Testis (tissue), 3 donors: ENCODE data around the gene CDIPT. TPM values are rescaled to one million over a fixed set of nuclear protein-coding genes. Genes with fewer than 3 reads are reported as not detected.

ENCODE experiments used
- DNase-seq: peaks from one replicate; pipeline ENCODE4 v3.0.0-alpha.2; 2019
- H3K27ac ChIP-seq, 2 donors: fragments of 200-600 bp; sonication (generic); one replicate each; pipeline ENCODE4 v1.5.1; 2019
- H3K27me3 ChIP-seq: fragments of 200-600 bp; sonication (generic); one replicate; pipeline ENCODE4 v1.5.1; 2019
- H3K36me3 ChIP-seq: fragments of 200-600 bp; sonication (generic); one replicate; pipeline ENCODE4 v1.5.1; 2017; ENCODE audit warnings: low read depth; ENCODE audit errors: missing control alignments
- H3K4me1 ChIP-seq: fragments of 200-600 bp; sonication (generic); one replicate; pipeline ENCODE4 v1.5.1; 2019
- H3K4me3 ChIP-seq, 2 donors: fragments of 200-600 bp; sonication (generic); one replicate each; pipeline ENCODE4 v1.5.1; 2017 to 2019
- H3K9me3 ChIP-seq: fragments of 200-600 bp; sonication (generic); one replicate; pipeline ENCODE4 v1.5.1; 2017
- CTCF ChIP-seq, 3 experiments: fragments of 450-650 bp in 2 of 3; fragments of 200-600 bp in 1 of 3; sonication (generic) in 1 of 3; IDR thresholded peaks; one replicate each; pipeline ENCODE4 v1.5.1; 2016 to 2019; ENCODE audit warnings: antibody characterized with exemption in 3 of 3, mild to moderate bottlenecking in 2 of 3, moderate library complexity in 1 of 3
- POLR2A ChIP-seq: fragments of 450-650 bp; IDR thresholded peaks from one replicate; pipeline ENCODE4 v1.6.1; 2017; ENCODE audit warnings: antibody characterized with exemption, mild to moderate bottlenecking, moderate library complexity
- WGBS, 2 donors: methylation state at CpG; one replicate each; pipeline ENCODE4 v1.1.5; 2018; 5-methylcytosine and 5-hydroxymethylcytosine counted together
- intact Hi-C: fragments of 100-400 bp; cut with DNase I; formaldehyde crosslinking; loops from one replicate; pipeline ENCODE4 v1.15.1; 2023; ENCODE audit warnings: low total_unique reads
- polyA plus RNA-seq: library from polyadenylated mRNA; stranded (reverse); fragments of 350-450 nt; fragmentation: Illumina TruSeq; extraction: RNeasy Lipid Tissue Mini Kit (QIAGEN cat#74804); gene quantifications from one replicate; pipeline ENCODE4 v1.2.3, GENCODE V29; 2014; ENCODE audit warnings: low read depth, low replicate concordance; ENCODE audit not compliant: insufficient read depth
- total RNA-seq, 2 donors: library from RNA; depleted of rRNA; stranded (reverse); fragments of >200 nt; gene quantifications; one replicate each; pipeline ENCODE4 v1.2.3, GENCODE V29; 2016

Gene CDIPT
- total and polyA plus RNA-seq, 3 donors from 2014 or later: 68.7 to 100 (median 90.3) TPM

- TF ChIP-seq POLR2A: no peak
- no peak for TF ChIP-seq CTCF (IDR thresholded peaks at IDR 0.05)
- peaks cover 8% of the 10 kb centered on the region for H3K4me1 ChIP-seq
- H3K27me3 ChIP-seq: no peaks in the 10 kb centered on the region
- no peaks in the 10 kb centered on the region for H3K36me3 ChIP-seq
- H3K27ac ChIP-seq: no peak overlapping the region
- no peak overlapping the region for H3K4me3 ChIP-seq
- intact Hi-C loops: no loop called here
- whole genome bisulfite sequencing, 2 donors: 63 to 75% methylated on average over 7 of the region's 7 CpGs
- H3K9me3 ChIP-seq: no peaks in the 10 kb centered on the region
- DNase-seq: no peak
Measured at GRCh38 chr16:29857133-29857760, 5.8 kb downstream of the CDIPT start.

- no peak for DNase-seq
- Histone ChIP-seq H3K27me3 (no peaks in the 10 kb centered on the region), H3K4me3 (no peak overlapping the region), H3K4me1 (peaks cover 4% of the 10 kb centered on the region), H3K27ac (no peak overlapping the region), H3K36me3 (no peaks in the 10 kb centered on the region), H3K9me3 (no peaks in the 10 kb centered on the region)
- WGBS, 2 donors: 88 to 89% methylated on average over 5 of the region's 5 CpGs
- intact Hi-C loops: no loop called here
- TF ChIP-seq POLR2A: no peak
- TF ChIP-seq CTCF (IDR thresholded peaks at IDR 0.05): no peak
Measured at GRCh38 chr16:29854520-29855100, 8.4 kb downstream of the CDIPT start.

- peaks cover 14% of the 10 kb centered on the region for H3K4me1 ChIP-seq
- H3K27me3 ChIP-seq: no peaks in the 10 kb centered on the region
- H3K27ac ChIP-seq: no peak overlapping the region
- H3K4me3 ChIP-seq: no peak overlapping the region
- no peaks in the 10 kb centered on the region for H3K9me3 ChIP-seq
- intact Hi-C loops: no loop called here
- TF ChIP-seq POLR2A (no peak), CTCF (IDR thresholded peaks at IDR 0.05) (no peak)
- H3K36me3 ChIP-seq: no peaks in the 10 kb centered on the region
- WGBS, 2 donors: 35 to 65% methylated on average over 7 of the region's 7 CpGs
- DNase-seq: no peak
Measured at GRCh38 chr16:29852654-29853053, 10.4 kb downstream of the CDIPT start.

- 75 to 96% methylated on average over 3 of the region's 3 CpGs for WGBS, 2 donors
- H3K27me3 ChIP-seq: no peaks in the 10 kb centered on the region
- no peaks in the 10 kb centered on the region for H3K36me3 ChIP-seq
- H3K4me1 ChIP-seq: peaks cover 14% of the 10 kb centered on the region
- H3K27ac ChIP-seq: no peak overlapping the region
- H3K9me3 ChIP-seq: no peaks in the 10 kb centered on the region
- no peak overlapping the region for H3K4me3 ChIP-seq
- TF ChIP-seq CTCF (IDR thresholded peaks at IDR 0.05) (no peak), POLR2A (no peak)
- DNase-seq: no peak
- intact Hi-C loops: no loop called here
Measured at GRCh38 chr16:29850998-29851397, 12.0 kb downstream of the CDIPT start.

GRCh38 chr16:29849505-29849904 is 13.5 kb downstream of the CDIPT start:
- H3K27ac ChIP-seq: no peak overlapping the region
- intact Hi-C loops: no loop called here
- peaks cover 19% of the 10 kb centered on the region for H3K4me1 ChIP-seq
- no peaks in the 10 kb centered on the region for H3K27me3 ChIP-seq
- no peak overlapping the region for H3K4me3 ChIP-seq
- DNase-seq: peak; percentile 53
- no peaks in the 10 kb centered on the region for H3K9me3 ChIP-seq
- no peaks in the 10 kb centered on the region for H3K36me3 ChIP-seq
- no peak for TF ChIP-seq POLR2A
- TF ChIP-seq CTCF (IDR thresholded peaks at IDR 0.05): no peak
- WGBS, 2 donors: 48 to 56% methylated on average over 5 of the region's 5 CpGs
